ENCODE measurements around the gene NTN1. TPM values are rescaled to one million over a fixed set of nuclear protein-coding genes. Genes with fewer than 3 reads are reported as not detected.

NTN1 gene
- total RNA-seq, 1 donor from 2014 or later = 0.20 TPM

- DNase-seq (ENCODE audit: low read depth, low spot score) = no peak
Measured at GRCh38 chr17:9006175-9006767, 15.0 kb upstream of the NTN1 start.

GRCh38 chr17:9007052-9007714 is 14.1 kb upstream of the NTN1 start:
- DNase-seq (ENCODE audit: low read depth, low spot score) = no peak

GRCh38 chr17:9009096-9009495 is 12.2 kb upstream of the NTN1 start:
- DNase-seq (ENCODE audit: low read depth, low spot score) = no peak

GRCh38 chr17:9009737-9010136 is 11.6 kb upstream of the NTN1 start:
- no peak for DNase-seq (ENCODE audit: low read depth, low spot score)

GRCh38 chr17:9011001-9011400 is 10.3 kb upstream of the NTN1 start:
- no peak for DNase-seq (ENCODE audit: low read depth, low spot score)

- no peak for DNase-seq (ENCODE audit: low read depth, low spot score)
Measured at GRCh38 chr17:9016941-9017552, 4.3 kb upstream of the NTN1 start.

GRCh38 chr17:9018726-9019125 is 2.6 kb upstream of the NTN1 start:
- no peak for DNase-seq (ENCODE audit: low read depth, low spot score)

- DNase-seq (ENCODE audit: low read depth, low spot score) = no peak
Measured at GRCh38 chr17:9020096-9020823, 1.1 kb upstream of the NTN1 start.

- DNase-seq (ENCODE audit: low read depth, low spot score) = no peak
Measured at GRCh38 chr17:9020824-9021157, 519 bp upstream of the NTN1 start.

- no peak for DNase-seq (ENCODE audit: low read depth, low spot score)
Measured at GRCh38 chr17:9021992-9022572, 772 bp downstream of the NTN1 start.

GRCh38 chr17:9022573-9023391 is 1.5 kb downstream of the NTN1 start:
- no peak for DNase-seq (ENCODE audit: low read depth, low spot score)

GRCh38 chr17:9023392-9024218 is 2.3 kb downstream of the NTN1 start:
- DNase-seq (ENCODE audit: low read depth, low spot score) = no peak

GRCh38 chr17:9024497-9024896 is 3.2 kb downstream of the NTN1 start:
- no peak for DNase-seq (ENCODE audit: low read depth, low spot score)

GRCh38 chr17:9026741-9027140 is 5.4 kb downstream of the NTN1 start:
- DNase-seq (ENCODE audit: low read depth, low spot score) = no peak

GRCh38 chr17:9028202-9028987 is 7.1 kb downstream of the NTN1 start:
- DNase-seq (ENCODE audit: low read depth, low spot score) = no peak

- no peak for DNase-seq (ENCODE audit: low read depth, low spot score)
Measured at GRCh38 chr17:9028988-9029570, 7.8 kb downstream of the NTN1 start.

- no peak for DNase-seq (ENCODE audit: low read depth, low spot score)
Measured at GRCh38 chr17:9032151-9032550, 10.8 kb downstream of the NTN1 start.

GRCh38 chr17:9032583-9032982 is 11.3 kb downstream of the NTN1 start:
- no peak for DNase-seq (ENCODE audit: low read depth, low spot score)

GRCh38 chr17:9035249-9035648 is 13.9 kb downstream of the NTN1 start:
- no peak for DNase-seq (ENCODE audit: low read depth, low spot score)

Measured in pulmonary artery endothelial cell (primary cell).